Measurements from ENCODE around the gene NR4A3.

The NR4A3 gene

GRCh38 chr9:99783799-99784198, 37.9 kb upstream of the NR4A3 start:
- TF ChIP-seq, protein P1, sequence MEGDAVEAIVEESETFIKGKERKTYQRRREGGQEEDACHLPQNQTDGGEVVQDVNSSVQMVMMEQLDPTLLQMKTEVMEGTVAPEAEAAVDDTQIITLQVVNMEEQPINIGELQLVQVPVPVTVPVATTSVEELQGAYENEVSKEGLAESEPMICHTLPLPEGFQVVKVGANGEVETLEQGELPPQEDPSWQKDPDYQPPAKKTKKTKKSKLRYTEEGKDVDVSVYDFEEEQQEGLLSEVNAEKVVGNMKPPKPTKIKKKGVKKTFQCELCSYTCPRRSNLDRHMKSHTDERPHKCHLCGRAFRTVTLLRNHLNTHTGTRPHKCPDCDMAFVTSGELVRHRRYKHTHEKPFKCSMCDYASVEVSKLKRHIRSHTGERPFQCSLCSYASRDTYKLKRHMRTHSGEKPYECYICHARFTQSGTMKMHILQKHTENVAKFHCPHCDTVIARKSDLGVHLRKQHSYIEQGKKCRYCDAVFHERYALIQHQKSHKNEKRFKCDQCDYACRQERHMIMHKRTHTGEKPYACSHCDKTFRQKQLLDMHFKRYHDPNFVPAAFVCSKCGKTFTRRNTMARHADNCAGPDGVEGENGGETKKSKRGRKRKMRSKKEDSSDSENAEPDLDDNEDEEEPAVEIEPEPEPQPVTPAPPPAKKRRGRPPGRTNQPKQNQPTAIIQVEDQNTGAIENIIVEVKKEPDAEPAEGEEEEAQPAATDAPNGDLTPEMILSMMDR (IDR thresholded peaks at IDR 0.05; ENCODE audit: insufficient read depth, missing control alignments): no peak
- no peak for FAIRE-seq
- no peak for DNase-seq (ENCODE audit: insufficient read length, low spot score)

DNA sequence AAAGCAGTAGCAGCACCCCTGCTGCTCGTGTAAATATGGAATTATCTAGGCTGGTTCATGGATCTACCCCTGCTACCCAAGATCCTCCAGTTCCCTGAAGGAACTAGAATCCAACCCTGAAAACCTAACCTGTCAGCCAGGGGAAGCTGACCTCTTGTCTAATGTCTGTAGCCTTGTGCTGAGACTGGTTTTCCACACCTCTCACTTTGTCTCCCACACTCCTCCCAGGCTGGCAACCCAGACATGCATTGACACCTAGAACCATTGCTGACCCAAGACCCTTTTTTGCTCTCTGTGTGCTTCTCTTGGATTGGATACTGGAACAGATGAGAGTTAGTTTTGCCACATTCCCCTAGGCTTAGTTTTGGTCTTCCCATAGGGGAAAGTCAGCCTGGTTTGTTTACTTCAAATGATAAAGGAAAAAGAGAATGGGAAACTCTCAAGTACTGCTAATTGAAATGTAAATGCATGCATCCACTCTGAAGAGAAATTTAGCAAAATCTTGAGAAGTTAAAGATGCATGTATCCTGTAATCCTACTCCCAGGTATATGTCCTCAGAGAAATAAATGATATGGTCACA, 36.6 kb upstream of the NR4A3 start:
- DNase-seq (ENCODE audit: insufficient read length, low spot score) (no peak), FAIRE-seq (no peak)
- TF ChIP-seq, protein P1 (IDR thresholded peaks at IDR 0.05; ENCODE audit: insufficient read depth, missing control alignments): no peak

DNA sequence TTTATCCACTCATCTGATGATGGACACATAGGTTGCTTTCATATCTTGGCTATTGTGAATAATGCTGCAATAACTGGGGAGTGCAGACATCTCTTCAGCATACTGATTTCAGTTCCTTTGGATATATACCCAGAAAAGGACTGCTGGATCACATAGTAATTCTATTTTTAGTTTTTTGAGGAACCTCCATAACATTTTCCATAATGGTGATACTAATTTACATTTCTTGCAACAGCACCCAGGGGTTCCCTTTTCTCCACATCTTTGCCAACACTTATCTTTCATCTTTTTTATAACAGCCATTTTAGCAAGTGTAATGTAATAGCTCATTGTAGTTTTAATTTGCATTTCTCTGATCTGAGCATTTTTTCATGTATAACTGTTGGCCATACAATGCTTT, 34.1 kb upstream of the NR4A3 start:
- TF ChIP-seq, protein P1 (IDR thresholded peaks at IDR 0.05; ENCODE audit: insufficient read depth, missing control alignments): no peak
- FAIRE-seq (no peak), DNase-seq (ENCODE audit: insufficient read length, low spot score) (no peak)

DNA sequence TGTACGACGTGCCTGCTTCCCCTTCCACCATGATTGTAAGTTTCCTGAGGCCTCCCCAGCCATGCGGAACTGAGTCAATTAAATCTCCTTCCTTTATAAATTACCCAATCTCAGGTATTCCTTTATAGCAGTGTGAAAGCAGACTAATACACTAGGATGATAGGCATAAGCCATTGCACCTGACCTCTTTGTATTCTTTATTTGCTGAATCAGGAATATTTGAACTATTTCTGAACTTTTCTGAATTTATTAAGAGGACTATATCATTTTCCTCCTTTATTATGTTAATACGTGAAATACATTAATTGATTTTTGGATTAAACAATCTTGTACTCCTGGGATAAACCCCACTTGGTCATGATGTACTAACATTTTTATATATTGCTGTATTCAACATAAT, 28.2 kb upstream of the NR4A3 start:
- no peak for DNase-seq (ENCODE audit: insufficient read length, low spot score)
- TF ChIP-seq, protein P1 (IDR thresholded peaks at IDR 0.05; ENCODE audit: insufficient read depth, missing control alignments): no peak
- FAIRE-seq: no peak

GRCh38 chr9:99796231-99796630, 25.5 kb upstream of the NR4A3 start:
- TF ChIP-seq, protein P1 (IDR thresholded peaks at IDR 0.05; ENCODE audit: insufficient read depth, missing control alignments): no peak
- no peak for FAIRE-seq
- no peak for DNase-seq (ENCODE audit: insufficient read length, low spot score)

- DNase-seq (ENCODE audit: insufficient read length, low spot score): no peak
- TF ChIP-seq, protein P1 (IDR thresholded peaks at IDR 0.05; ENCODE audit: insufficient read depth, missing control alignments): no peak
- FAIRE-seq: no peak
Measured at GRCh38 chr9:99801775-99802174, 19.9 kb upstream of the NR4A3 start.

- no peak for FAIRE-seq
- no peak for DNase-seq (ENCODE audit: insufficient read length, low spot score)
- TF ChIP-seq, protein P1 (IDR thresholded peaks at IDR 0.05; ENCODE audit: insufficient read depth, missing control alignments): no peak
Measured at GRCh38 chr9:99803694-99804093, 18.0 kb upstream of the NR4A3 start.

All from D721Med (cell line).